Muscle of arm (tissue), 12 donors: Measurements from ENCODE around the gene ADCY3. TPM values are rescaled to one million over a fixed set of nuclear protein-coding genes. Genes with fewer than 3 reads are reported as not detected.
"Not testable (repeated sequence)": the region's sequence is repeated elsewhere in the genome, so short reads cannot be mapped to it uniquely, and the experiment has no call there.

Experiments
- DNase-seq: peaks from one replicate; pipeline ENCODE4 v3.0.0-alpha.2; 2013
- polyA plus RNA-seq, 12 donors: library from polyadenylated mRNA; unstranded; fragments of 120-200 nt; gene quantifications; one replicate each; pipeline ENCODE4 v1.2.1, GENCODE V29; 2013; ENCODE audit not compliant: insufficient read length in 12 of 12

Gene ADCY3
- polyA plus RNA-seq, 12 donors: 14.9 to 41.6 (median 24.9) TPM; not detected in 1

DNA sequence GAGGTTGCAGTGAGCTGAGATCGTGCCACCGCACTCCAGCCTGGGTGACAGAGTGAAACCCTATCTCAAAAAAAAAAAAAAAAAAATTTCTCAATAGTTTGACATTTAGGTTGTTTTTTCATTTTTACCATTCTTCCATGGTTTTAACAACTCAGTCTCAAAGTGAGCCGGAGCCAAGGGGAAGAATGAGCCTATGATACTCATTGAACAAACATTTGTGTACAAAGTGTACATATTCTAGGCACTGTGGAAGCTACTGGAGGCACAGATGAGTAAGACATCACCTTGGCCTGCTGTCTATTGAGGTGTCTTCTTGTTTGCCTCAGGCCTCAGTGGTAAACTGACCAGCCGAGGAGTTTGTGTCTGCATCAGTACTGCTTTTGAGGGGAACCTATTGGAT is 104.9 kb downstream of the ADCY3 start:
- no peak for DNase-seq

GRCh38 chr2:24814516-24814915 is 105.5 kb downstream of the ADCY3 start:
- no peak for DNase-seq

- no peak for DNase-seq
Observed at GRCh38 chr2:24813691-24814137, 106.3 kb downstream of the ADCY3 start.

DNA sequence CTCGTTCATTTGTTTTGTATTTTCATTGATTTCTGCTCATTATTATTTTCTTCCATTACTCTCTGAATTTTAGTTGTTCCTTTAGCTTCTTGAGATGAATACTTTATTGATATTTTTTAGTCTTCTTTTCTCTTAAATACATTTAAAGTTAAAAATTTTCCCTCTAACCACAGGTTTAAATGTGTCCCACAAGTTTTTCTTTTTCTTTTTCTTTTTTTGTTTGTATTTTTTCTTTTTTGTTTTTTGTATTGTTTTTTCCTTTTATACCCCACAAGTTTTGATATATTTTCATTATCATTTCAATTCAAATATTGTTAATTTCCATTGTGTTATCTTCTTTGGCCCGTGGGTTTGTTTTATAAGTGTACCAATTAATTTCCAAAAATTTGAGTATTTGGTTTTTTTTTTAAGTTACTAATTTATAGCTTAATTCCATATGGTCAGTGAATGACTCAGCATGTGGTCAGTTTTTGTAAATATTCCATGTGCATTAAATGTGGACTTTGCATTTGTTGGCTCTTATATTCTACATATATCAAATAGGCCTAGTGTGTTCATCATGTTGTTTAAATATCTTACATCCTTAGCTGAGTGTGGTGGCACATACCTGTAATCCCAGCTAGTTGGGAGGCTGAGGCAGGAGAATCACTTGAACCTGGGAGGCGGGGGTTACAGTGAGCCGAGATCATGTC is 110.6 kb downstream of the ADCY3 start:
- no peak for DNase-seq

- no peak for DNase-seq
Observed at GRCh38 chr2:24806661-24807036, 113.4 kb downstream of the ADCY3 start.

DNA sequence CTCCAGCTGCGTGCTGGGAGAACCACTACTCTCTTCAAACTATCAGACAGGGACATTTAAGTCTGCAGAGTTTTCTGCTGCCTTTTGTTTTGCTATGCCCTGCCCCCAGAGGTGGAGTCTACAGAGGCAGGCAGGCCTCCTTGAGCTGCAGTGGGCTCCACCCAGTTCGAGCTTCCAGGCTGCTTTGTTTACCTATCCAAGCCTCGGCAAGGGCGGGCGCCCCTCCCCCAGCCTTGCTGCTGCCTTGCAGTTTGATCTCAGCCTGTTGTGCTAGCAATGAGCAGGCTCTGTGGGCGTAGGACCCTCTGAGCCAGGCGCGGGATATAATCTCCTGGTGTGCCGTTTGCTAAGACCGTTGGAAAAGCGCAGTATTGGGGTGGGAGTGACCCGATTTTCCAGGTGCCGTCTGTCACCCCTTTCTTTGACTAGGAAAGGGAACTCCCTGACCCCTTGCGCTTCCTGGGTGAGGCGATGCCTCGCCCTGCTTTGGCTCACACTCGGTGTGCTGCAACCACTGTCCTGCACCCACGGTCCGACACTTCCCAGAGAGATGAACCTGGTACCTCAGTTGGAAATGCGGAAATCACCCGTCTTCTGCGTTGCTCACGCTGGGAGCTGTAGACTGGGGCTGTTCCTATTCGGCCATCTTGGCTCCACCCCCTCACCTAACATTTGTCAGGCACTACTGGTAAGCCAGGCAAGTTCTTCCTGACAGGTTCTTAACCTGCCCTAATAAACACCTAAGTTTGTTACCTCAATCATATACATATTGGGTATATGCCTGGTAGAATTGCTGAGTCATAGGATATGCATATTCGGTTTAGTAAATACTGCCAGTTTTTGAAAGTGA is 114.0 kb downstream of the ADCY3 start:
- DNase-seq: not testable (repeated sequence)

- DNase-seq: not testable (repeated sequence)
Observed at GRCh38 chr2:24800487-24800886, 119.5 kb downstream of the ADCY3 start.

- no peak for DNase-seq
Observed at GRCh38 chr2:24797644-24798043, 122.4 kb downstream of the ADCY3 start.

- peak; percentile 25 for DNase-seq
Observed at GRCh38 chr2:24793761-24794435, 126.1 kb downstream of the ADCY3 start.

DNA sequence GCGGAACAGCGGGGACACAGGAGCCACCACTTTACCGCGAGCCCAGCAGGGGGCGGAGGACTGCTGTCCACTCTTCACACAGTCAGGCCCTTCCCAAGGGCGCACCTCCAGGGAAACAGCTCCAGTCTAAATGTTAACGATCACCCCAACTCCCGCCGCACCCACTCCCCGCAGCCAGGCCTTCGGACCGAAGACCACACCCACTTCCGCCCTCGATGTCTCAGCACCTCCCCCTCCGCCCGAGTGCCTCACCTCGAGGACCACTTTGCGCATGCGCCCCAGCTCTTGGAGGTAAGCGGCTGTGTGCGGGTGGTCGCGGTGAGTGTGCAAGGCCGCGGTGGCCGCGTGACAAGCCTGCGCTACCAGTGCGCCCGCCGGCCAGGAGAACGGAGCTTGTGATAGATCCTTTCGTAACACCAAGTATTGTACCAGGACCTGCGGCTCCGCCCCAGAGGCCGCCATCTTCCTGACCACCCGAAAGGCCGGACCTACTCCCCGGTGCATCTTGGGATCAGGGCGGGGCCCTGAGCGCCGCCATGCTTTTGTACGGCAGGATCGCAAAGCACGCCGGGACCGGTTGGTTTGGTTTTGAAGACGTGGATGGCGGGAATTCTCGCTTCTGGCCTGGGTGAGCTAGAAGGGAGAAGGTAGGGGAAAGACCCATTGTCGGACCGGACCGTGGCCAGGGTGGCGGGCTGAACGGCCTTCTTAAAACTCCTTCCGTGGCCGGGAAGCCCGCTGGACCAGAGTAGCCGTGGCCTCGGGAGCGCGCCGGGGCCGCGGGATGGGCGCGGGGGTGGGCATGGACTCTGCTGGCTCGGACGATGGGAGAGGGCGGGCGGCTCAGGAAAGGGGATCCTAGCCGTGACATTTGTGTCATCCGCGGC is 126.9 kb downstream of the ADCY3 start, which contains the start of the genes CENPO and PTRHD1:
TSS of gene CENPO (plus strand) at position 552 of the 887 bp plus-strand sequence. CDS start 495 bp downstream, outside the sequence.
TSS of gene PTRHD1 (minus strand) at position 518 of the 887 bp plus-strand sequence. CDS start at position 504, 14 bp downstream.
- peak; percentile 97 for DNase-seq

DNA sequence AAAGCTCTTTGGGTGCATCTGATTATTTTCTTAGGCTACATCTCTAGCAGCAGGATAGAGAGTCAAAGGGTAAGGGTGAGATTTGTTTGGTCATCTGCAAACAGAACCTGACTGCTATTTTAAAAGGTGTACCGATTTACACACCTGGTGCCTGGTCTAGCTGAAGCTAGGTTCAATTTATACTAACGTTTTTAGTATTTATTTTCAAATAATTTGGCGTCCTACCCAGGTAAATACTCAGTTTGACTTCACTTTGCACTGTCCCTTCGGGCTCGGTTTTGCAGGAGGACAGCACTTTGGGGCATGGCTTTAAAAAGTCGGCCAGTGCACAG is 127.5 kb downstream of the ADCY3 start:
- DNase-seq: no peak

- DNase-seq: no peak
Observed at GRCh38 chr2:24791452-24791851, 128.6 kb downstream of the ADCY3 start.

DNA sequence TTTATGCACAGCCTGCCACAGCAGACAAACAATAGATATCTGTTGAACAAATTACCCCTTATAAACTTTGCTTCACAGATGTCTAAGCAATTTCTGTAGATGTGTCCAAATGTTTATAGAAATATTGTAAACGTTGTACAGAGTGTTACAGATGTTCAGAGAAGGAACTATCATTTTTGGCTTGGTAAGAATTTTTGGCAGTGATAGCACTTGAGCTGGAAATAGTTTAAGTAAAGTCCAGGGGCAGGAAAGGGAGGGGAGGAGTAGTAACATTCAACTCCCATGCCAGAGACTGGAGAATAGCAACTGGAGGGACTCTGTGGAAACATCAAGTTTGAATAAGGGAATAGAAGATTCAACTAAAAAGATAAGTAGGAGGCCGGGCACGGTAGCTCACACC is 131.2 kb downstream of the ADCY3 start:
- no peak for DNase-seq

DNA sequence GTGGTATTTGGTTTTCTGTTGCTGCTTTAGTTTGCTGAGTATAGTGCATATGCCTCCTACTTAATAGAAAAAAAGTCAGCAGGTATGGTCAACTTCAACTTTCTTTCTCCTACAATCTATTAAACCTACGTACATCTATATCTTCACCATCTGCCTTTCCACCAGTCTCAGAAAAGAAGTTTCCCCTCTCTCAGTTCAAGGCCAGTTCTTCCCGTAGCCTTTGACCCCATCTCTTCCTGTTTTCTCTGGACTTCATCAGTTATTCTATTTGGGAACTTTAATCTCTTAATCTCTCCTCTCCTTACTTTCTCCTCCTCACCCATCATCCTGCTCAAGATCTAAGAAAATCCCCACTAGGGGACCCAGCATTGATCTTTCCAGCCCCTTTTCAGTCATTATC is 132.5 kb downstream of the ADCY3 start:
- no peak for DNase-seq

DNA sequence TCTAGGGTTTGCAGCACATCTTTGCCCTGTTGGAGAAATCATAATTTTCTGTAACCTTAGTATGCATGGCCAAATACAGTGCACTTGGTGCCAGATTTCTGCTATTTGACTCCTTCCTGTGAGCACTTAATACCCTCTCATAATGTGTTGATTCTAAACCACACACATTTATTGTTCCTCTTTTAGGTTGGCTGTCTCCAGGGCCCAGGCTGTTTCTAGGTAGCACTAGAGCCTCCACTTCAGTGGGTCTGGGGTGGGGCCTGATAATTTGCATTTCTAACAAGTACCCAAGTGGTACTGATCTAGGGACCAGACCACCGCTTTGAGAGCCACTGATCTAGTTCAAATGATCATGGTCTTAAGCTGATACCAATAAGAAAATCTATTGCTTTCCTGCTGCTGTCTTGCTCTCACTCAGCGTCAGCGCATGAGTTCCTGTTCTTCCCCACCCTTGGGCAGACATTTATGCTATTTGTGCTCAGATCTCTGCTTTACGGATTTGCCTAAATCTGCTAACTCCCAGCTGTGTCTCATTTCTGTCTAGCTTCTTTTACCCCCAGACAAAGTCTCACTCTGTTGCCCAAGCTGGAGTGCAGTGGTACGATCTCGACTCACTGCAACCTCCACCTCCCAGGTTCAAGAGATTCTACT is 134.2 kb downstream of the ADCY3 start:
- no peak for DNase-seq

- no peak for DNase-seq
Observed at GRCh38 chr2:24783641-24784040, 136.4 kb downstream of the ADCY3 start.

GRCh38 chr2:24779116-24779515 is 140.9 kb downstream of the ADCY3 start:
- no peak for DNase-seq

- DNase-seq: no peak
Observed at GRCh38 chr2:24774373-24774772, 145.7 kb downstream of the ADCY3 start.

- no peak for DNase-seq
Observed at GRCh38 chr2:24771764-24772586, 148.1 kb downstream of the ADCY3 start.

- DNase-seq: no peak
Observed at GRCh38 chr2:24771061-24771460, 149.0 kb downstream of the ADCY3 start.
